ENCODE data around the gene EMILIN2.

The EMILIN2 gene

GRCh38 chr18:2916184-2916583, 69.4 kb downstream of the EMILIN2 start:
- DNase-seq (ENCODE audit: low read depth): no peak

- no peak for DNase-seq (ENCODE audit: low read depth)
Measured at GRCh38 chr18:2917259-2918047, 70.6 kb downstream of the EMILIN2 start.

GRCh38 chr18:2918761-2919550, 72.2 kb downstream of the EMILIN2 start:
- DNase-seq (ENCODE audit: low read depth): no peak

- no peak for DNase-seq (ENCODE audit: low read depth)
Measured at GRCh38 chr18:2919600-2919999, 72.8 kb downstream of the EMILIN2 start.

- DNase-seq (ENCODE audit: low read depth): no peak
Measured at GRCh38 chr18:2920027-2920426, 73.2 kb downstream of the EMILIN2 start.

GRCh38 chr18:2920546-2921343, 73.9 kb downstream of the EMILIN2 start:
- no peak for DNase-seq (ENCODE audit: low read depth)

GRCh38 chr18:2921778-2922177, 75.0 kb downstream of the EMILIN2 start:
- no peak for DNase-seq (ENCODE audit: low read depth)

- DNase-seq (ENCODE audit: low read depth): no peak
Measured at GRCh38 chr18:2923464-2923863, 76.7 kb downstream of the EMILIN2 start.

- DNase-seq (ENCODE audit: low read depth): no peak
Measured at GRCh38 chr18:2924920-2925319, 78.1 kb downstream of the EMILIN2 start.

GRCh38 chr18:2926528-2926927, 79.7 kb downstream of the EMILIN2 start:
- DNase-seq (ENCODE audit: low read depth): no peak

GRCh38 chr18:2927745-2928144, 80.9 kb downstream of the EMILIN2 start:
- no peak for DNase-seq (ENCODE audit: low read depth)

- no peak for DNase-seq (ENCODE audit: low read depth)
Measured at GRCh38 chr18:2932247-2933181, 85.7 kb downstream of the EMILIN2 start.

- no peak for DNase-seq (ENCODE audit: low read depth)
Measured at GRCh38 chr18:2933995-2934394, 87.2 kb downstream of the EMILIN2 start.

- DNase-seq (ENCODE audit: low read depth): no peak
Measured at GRCh38 chr18:2935438-2936192, 88.8 kb downstream of the EMILIN2 start.

- DNase-seq (ENCODE audit: low read depth): no peak
Measured at GRCh38 chr18:2939317-2939716, 92.5 kb downstream of the EMILIN2 start.

GRCh38 chr18:2948038-2948437, 101.2 kb downstream of the EMILIN2 start:
- no peak for DNase-seq (ENCODE audit: low read depth)

- DNase-seq (ENCODE audit: low read depth): no peak
Measured at GRCh38 chr18:2952605-2953004, 105.8 kb downstream of the EMILIN2 start.

- no peak for DNase-seq (ENCODE audit: low read depth)
Measured at GRCh38 chr18:2953935-2954653, 107.3 kb downstream of the EMILIN2 start.

GRCh38 chr18:2954869-2955645, 108.3 kb downstream of the EMILIN2 start:
- DNase-seq (ENCODE audit: low read depth): no peak

All from GM04503 (cell line).